ENCODE measurements around the gene TIMM44. TPM values are rescaled to one million over a fixed set of nuclear protein-coding genes. Genes with fewer than 3 reads are reported as not detected.
"Not testable (repeated sequence)": the region's sequence is repeated elsewhere in the genome, so short reads cannot be mapped to it uniquely, and the experiment has no call there.

Gene TIMM44
- total RNA-seq, 1 donor from 2014 or later, result 92.5 TPM

GRCh38 chr19:7895565-7895964 lies 47.9 kb downstream of the TIMM44 start:
- H3K27ac Mint-ChIP-seq, result no peak overlapping the region
- TF ChIP-seq, protein P1, sequence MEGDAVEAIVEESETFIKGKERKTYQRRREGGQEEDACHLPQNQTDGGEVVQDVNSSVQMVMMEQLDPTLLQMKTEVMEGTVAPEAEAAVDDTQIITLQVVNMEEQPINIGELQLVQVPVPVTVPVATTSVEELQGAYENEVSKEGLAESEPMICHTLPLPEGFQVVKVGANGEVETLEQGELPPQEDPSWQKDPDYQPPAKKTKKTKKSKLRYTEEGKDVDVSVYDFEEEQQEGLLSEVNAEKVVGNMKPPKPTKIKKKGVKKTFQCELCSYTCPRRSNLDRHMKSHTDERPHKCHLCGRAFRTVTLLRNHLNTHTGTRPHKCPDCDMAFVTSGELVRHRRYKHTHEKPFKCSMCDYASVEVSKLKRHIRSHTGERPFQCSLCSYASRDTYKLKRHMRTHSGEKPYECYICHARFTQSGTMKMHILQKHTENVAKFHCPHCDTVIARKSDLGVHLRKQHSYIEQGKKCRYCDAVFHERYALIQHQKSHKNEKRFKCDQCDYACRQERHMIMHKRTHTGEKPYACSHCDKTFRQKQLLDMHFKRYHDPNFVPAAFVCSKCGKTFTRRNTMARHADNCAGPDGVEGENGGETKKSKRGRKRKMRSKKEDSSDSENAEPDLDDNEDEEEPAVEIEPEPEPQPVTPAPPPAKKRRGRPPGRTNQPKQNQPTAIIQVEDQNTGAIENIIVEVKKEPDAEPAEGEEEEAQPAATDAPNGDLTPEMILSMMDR (IDR thresholded peaks at IDR 0.05), result no peak
- ChIA-PET POLR2A (no interaction called here), CTCF (no interaction called here)
- H3K9me3 Mint-ChIP-seq, result no peaks in the 10 kb centered on the region
- no peak overlapping the region for H3K4me3 Mint-ChIP-seq
- DNase-seq, result no peak
- ATAC-seq (ENCODE audit: low read depth), result no peak
- intact Hi-C loops (cut with micrococcal nuclease), result no loop called here
- H3K27me3 Mint-ChIP-seq, result peaks cover 21% of the 10 kb centered on the region
- H3K4me1 Mint-ChIP-seq, result no peaks in the 10 kb centered on the region
- no peaks in the 10 kb centered on the region for H3K36me3 Mint-ChIP-seq (ENCODE audit: low read depth)

GRCh38 chr19:7894612-7895309 lies 48.7 kb downstream of the TIMM44 start:
- Mint-ChIP-seq H3K9me3 (no peaks in the 10 kb centered on the region), H3K36me3 (ENCODE audit: low read depth) (no peaks in the 10 kb centered on the region), H3K4me3 (no peak overlapping the region), H3K4me1 (no peaks in the 10 kb centered on the region), H3K27ac (no peak overlapping the region), H3K27me3 (peaks cover 23% of the 10 kb centered on the region)
- ChIA-PET CTCF (no interaction called here), POLR2A (no interaction called here)
- TF ChIP-seq, protein P1 (IDR thresholded peaks at IDR 0.05), result no peak
- no peak for ATAC-seq (ENCODE audit: low read depth)
- intact Hi-C loops (cut with micrococcal nuclease), result no loop called here
- DNase-seq, result no peak

- H3K27ac Mint-ChIP-seq; POLR2A ChIA-PET; intact Hi-C loops (cut with micrococcal nuclease); H3K9me3 Mint-ChIP-seq; H3K4me3 Mint-ChIP-seq; H3K36me3 Mint-ChIP-seq (ENCODE audit: low read depth); H3K4me1 Mint-ChIP-seq; ATAC-seq (ENCODE audit: low read depth); DNase-seq; CTCF ChIA-PET: not testable (repeated sequence)
- H3K27me3 Mint-ChIP-seq, result peaks cover 27% of the 10 kb centered on the region
These were observed 49.9 kb downstream of the TIMM44 start for GRCh38 chr19:7893362-7894101.

DNA sequence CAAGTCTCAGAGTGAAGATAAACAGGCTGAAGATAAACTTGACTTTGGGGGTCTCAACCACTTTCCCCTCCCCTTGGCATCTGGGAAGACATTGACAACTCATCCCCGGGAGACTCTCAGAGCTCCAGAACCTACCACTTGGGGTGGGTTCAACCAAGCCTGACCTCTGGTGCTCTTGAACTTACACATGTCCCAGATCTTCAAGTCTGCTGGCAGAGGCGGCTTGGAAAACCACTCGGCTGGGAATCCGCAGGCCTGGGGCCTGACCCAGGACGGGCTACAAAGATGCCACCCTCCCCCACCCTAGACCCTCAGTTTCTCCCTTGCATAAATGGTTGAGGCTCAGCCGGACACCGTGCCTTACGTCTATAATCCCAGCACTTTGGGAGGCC lies 54.6 kb downstream of the TIMM44 start:
- TF ChIP-seq, protein P1 (IDR thresholded peaks at IDR 0.05), result no peak
- Mint-ChIP-seq H3K27me3 (peaks cover 17% of the 10 kb centered on the region), H3K27ac (no peak overlapping the region), H3K9me3 (no peaks in the 10 kb centered on the region), H3K4me1 (no peaks in the 10 kb centered on the region), H3K4me3 (no peak overlapping the region), H3K36me3 (ENCODE audit: low read depth) (no peaks in the 10 kb centered on the region)
- DNase-seq, result no peak
- CTCF ChIA-PET, result no interaction called here
- ATAC-seq (ENCODE audit: low read depth), result no peak
- POLR2A ChIA-PET, result no interaction called here
- intact Hi-C loops (cut with micrococcal nuclease), result no loop called here

DNA sequence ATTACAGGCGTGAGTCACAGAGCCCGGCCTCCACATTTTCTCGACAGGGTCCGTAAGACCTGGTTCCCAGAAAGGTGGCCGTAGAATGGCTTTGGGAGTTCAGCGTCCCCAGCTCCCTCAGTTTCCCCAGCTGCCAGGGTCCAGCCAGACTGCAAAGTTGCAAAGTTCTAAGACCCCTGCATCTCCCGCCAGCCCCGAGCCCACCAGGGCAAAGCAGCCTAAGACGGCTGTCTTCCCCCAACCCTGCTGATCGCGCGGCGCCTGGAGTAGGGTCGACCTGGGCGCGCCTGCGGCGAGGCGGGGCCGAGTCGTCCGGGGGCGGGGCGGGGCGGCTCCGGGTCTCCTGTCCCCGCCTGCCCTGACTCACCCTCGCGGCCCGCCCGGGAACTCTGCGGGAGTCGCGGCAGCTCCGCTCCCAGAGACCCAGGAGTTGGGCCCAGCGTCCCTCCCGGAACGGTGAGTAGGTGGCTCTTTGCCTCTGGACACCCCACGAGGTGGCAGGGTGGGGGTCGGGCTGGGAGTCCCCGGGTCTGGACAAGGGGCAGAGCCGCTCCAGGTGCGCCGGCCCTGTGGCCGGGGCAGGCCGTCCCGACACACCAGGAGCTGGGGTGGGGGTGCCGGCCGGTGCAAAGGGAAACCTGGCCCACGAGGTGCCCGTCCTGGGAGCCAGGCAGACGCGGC lies 55.2 kb downstream of the TIMM44 start, which contains the start of gene LRRC8E:
Gene LRRC8E, plus strand, starts transcription at position 366 of the 681 bp plus-strand sequence. CDS start 7,094 bp downstream, outside the sequence.
- no peak for DNase-seq
- H3K9me3 Mint-ChIP-seq, result no peaks in the 10 kb centered on the region
- H3K27ac Mint-ChIP-seq, result no peak within 1 kb of the TSS
- no peaks in the 10 kb centered on the region for H3K36me3 Mint-ChIP-seq (ENCODE audit: low read depth)
- TF ChIP-seq, protein P1 (IDR thresholded peaks at IDR 0.05), result no peak
- intact Hi-C loops (cut with micrococcal nuclease), result no loop called here
- POLR2A ChIA-PET, result no interaction called here
- CTCF ChIA-PET, result no interaction called here
- peak; percentile 71 for ATAC-seq (ENCODE audit: low read depth)
- H3K4me1 Mint-ChIP-seq, result no peaks in the 10 kb centered on the region
- peaks cover 16% of the 10 kb centered on the region for H3K27me3 Mint-ChIP-seq
- no peak within 1 kb of the TSS for H3K4me3 Mint-ChIP-seq
